ENCODE results near the gene SBF2. TPM values are rescaled to one million over a fixed set of nuclear protein-coding genes. Genes with fewer than 3 reads are reported as not detected.

Gene SBF2
- total and polyA plus RNA-seq, 4 donors = 50.3 to 74.2 (median 61.3) TPM

GRCh38 chr11:10022764-10023163 is 271.3 kb downstream of the SBF2 start:
- no peaks in the 10 kb centered on the region for H3K9me3 ChIP-seq (ENCODE audit: control insufficient read depth, insufficient read depth, low read length)
- no peaks in the 10 kb centered on the region for H3K36me3 ChIP-seq (ENCODE audit: control insufficient read depth, insufficient read depth, low read length)
- H3K27ac ChIP-seq (ENCODE audit: low read depth, low read length) = no peak overlapping the region
- no CpG with 5 or more reads among the region's 2 CpGs for WGBS (ENCODE audit: insufficient coverage)
- DNase-seq (ENCODE audit: low read depth in 4 of 6, low spot score in 6 of 6) = no peak
- H3K4me3 ChIP-seq (ENCODE audit: low read depth, low read length) = no peak overlapping the region
- no peaks in the 10 kb centered on the region for H3K27me3 ChIP-seq (ENCODE audit: control insufficient read depth, insufficient read depth, low read length)
- H3K4me1 ChIP-seq (ENCODE audit: control insufficient read depth, insufficient read depth, low read length) = no peaks in the 10 kb centered on the region

GRCh38 chr11:10021563-10021962 is 272.5 kb downstream of the SBF2 start:
- Histone ChIP-seq H3K27me3 (ENCODE audit: control insufficient read depth, insufficient read depth, low read length) (no peaks in the 10 kb centered on the region), H3K27ac (ENCODE audit: low read depth, low read length) (no peak overlapping the region), H3K9me3 (ENCODE audit: control insufficient read depth, insufficient read depth, low read length) (no peaks in the 10 kb centered on the region), H3K4me3 (ENCODE audit: low read depth, low read length) (no peak overlapping the region), H3K4me1 (ENCODE audit: control insufficient read depth, insufficient read depth, low read length) (no peaks in the 10 kb centered on the region), H3K36me3 (ENCODE audit: control insufficient read depth, insufficient read depth, low read length) (no peaks in the 10 kb centered on the region)
- no peak for DNase-seq (ENCODE audit: low read depth in 4 of 6, low spot score in 6 of 6)
- no CpG with 5 or more reads among the region's 2 CpGs for WGBS (ENCODE audit: insufficient coverage)

GRCh38 chr11:10019906-10020682 is 273.9 kb downstream of the SBF2 start:
- H3K9me3 ChIP-seq (ENCODE audit: control insufficient read depth, insufficient read depth, low read length) = no peaks in the 10 kb centered on the region
- no peaks in the 10 kb centered on the region for H3K36me3 ChIP-seq (ENCODE audit: control insufficient read depth, insufficient read depth, low read length)
- no peak overlapping the region for H3K27ac ChIP-seq (ENCODE audit: low read depth, low read length)
- peak in 5 of 6 donors; percentile 15 to 41 (median 26) for DNase-seq (ENCODE audit: low read depth in 4 of 6, low spot score in 6 of 6)
- no peak overlapping the region for H3K4me3 ChIP-seq (ENCODE audit: low read depth, low read length)
- H3K4me1 ChIP-seq (ENCODE audit: control insufficient read depth, insufficient read depth, low read length) = no peaks in the 10 kb centered on the region
- WGBS (ENCODE audit: insufficient coverage) = 84% methylated on average over 3 of the region's 7 CpGs
- H3K27me3 ChIP-seq (ENCODE audit: control insufficient read depth, insufficient read depth, low read length) = no peaks in the 10 kb centered on the region

GRCh38 chr11:10017911-10018310 is 276.1 kb downstream of the SBF2 start:
- no peak for DNase-seq (ENCODE audit: low read depth in 4 of 6, low spot score in 6 of 6)
- Histone ChIP-seq H3K4me1 (ENCODE audit: control insufficient read depth, insufficient read depth, low read length) (no peaks in the 10 kb centered on the region), H3K27ac (ENCODE audit: low read depth, low read length) (no peak overlapping the region), H3K36me3 (ENCODE audit: control insufficient read depth, insufficient read depth, low read length) (no peaks in the 10 kb centered on the region), H3K4me3 (ENCODE audit: low read depth, low read length) (no peak overlapping the region), H3K27me3 (ENCODE audit: control insufficient read depth, insufficient read depth, low read length) (no peaks in the 10 kb centered on the region), H3K9me3 (ENCODE audit: control insufficient read depth, insufficient read depth, low read length) (no peaks in the 10 kb centered on the region)
- no CpG with 5 or more reads among the region's 1 CpG for WGBS (ENCODE audit: insufficient coverage)

GRCh38 chr11:10017050-10017449 is 277.0 kb downstream of the SBF2 start:
- DNase-seq (ENCODE audit: low read depth in 4 of 6, low spot score in 6 of 6) = no peak
- WGBS (ENCODE audit: insufficient coverage) = no CpG with 5 or more reads among the region's 1 CpG

GRCh38 chr11:10012068-10012467 is 282.0 kb downstream of the SBF2 start:
- DNase-seq (ENCODE audit: low read depth in 4 of 6, low spot score in 6 of 6) = no peak
- H3K27me3 ChIP-seq (ENCODE audit: control insufficient read depth, insufficient read depth, low read length) = no peaks in the 10 kb centered on the region
- no peaks in the 10 kb centered on the region for H3K4me1 ChIP-seq (ENCODE audit: control insufficient read depth, insufficient read depth, low read length)
- WGBS (ENCODE audit: insufficient coverage) = 100% methylated on average over 2 of the region's 3 CpGs
- peaks cover 2% of the 10 kb centered on the region for H3K9me3 ChIP-seq (ENCODE audit: control insufficient read depth, insufficient read depth, low read length)
- no peaks in the 10 kb centered on the region for H3K36me3 ChIP-seq (ENCODE audit: control insufficient read depth, insufficient read depth, low read length)
- no peak overlapping the region for H3K27ac ChIP-seq (ENCODE audit: low read depth, low read length)
- H3K4me3 ChIP-seq (ENCODE audit: low read depth, low read length) = no peak overlapping the region

More at GRCh38 chr11:10017050-10017449, 277.0 kb downstream of the SBF2 start:
- H3K27ac ChIP-seq (ENCODE audit: low read depth, low read length) = no peak overlapping the region
- H3K4me1 ChIP-seq (ENCODE audit: control insufficient read depth, insufficient read depth, low read length) = no peaks in the 10 kb centered on the region
- no peaks in the 10 kb centered on the region for H3K27me3 ChIP-seq (ENCODE audit: control insufficient read depth, insufficient read depth, low read length)
- H3K36me3 ChIP-seq (ENCODE audit: control insufficient read depth, insufficient read depth, low read length) = no peaks in the 10 kb centered on the region
- peaks cover 1% of the 10 kb centered on the region for H3K9me3 ChIP-seq (ENCODE audit: control insufficient read depth, insufficient read depth, low read length)
- H3K4me3 ChIP-seq (ENCODE audit: low read depth, low read length) = no peak overlapping the region

GRCh38 chr11:10005955-10006525 is 288.0 kb downstream of the SBF2 start:
- Histone ChIP-seq H3K27ac (ENCODE audit: low read depth, low read length) (no peak overlapping the region), H3K27me3 (ENCODE audit: control insufficient read depth, insufficient read depth, low read length) (no peaks in the 10 kb centered on the region), H3K4me3 (ENCODE audit: low read depth, low read length) (no peak overlapping the region), H3K9me3 (ENCODE audit: control insufficient read depth, insufficient read depth, low read length) (no peaks in the 10 kb centered on the region), H3K4me1 (ENCODE audit: control insufficient read depth, insufficient read depth, low read length) (no peaks in the 10 kb centered on the region), H3K36me3 (ENCODE audit: control insufficient read depth, insufficient read depth, low read length) (no peaks in the 10 kb centered on the region)
- no peak for DNase-seq (ENCODE audit: low read depth in 4 of 6, low spot score in 6 of 6)
- WGBS (ENCODE audit: insufficient coverage) = 95% methylated on average over 5 of the region's 5 CpGs

- Histone ChIP-seq H3K27ac (ENCODE audit: low read depth, low read length) (no peak overlapping the region), H3K4me3 (ENCODE audit: low read depth, low read length) (no peak overlapping the region), H3K27me3 (ENCODE audit: control insufficient read depth, insufficient read depth, low read length) (no peaks in the 10 kb centered on the region), H3K9me3 (ENCODE audit: control insufficient read depth, insufficient read depth, low read length) (no peaks in the 10 kb centered on the region), H3K36me3 (ENCODE audit: control insufficient read depth, insufficient read depth, low read length) (no peaks in the 10 kb centered on the region), H3K4me1 (ENCODE audit: control insufficient read depth, insufficient read depth, low read length) (no peaks in the 10 kb centered on the region)
- 80% methylated on average over 1 of the region's 1 CpG for WGBS (ENCODE audit: insufficient coverage)
- no peak for DNase-seq (ENCODE audit: low read depth in 4 of 6, low spot score in 6 of 6)
These were observed 289.4 kb downstream of the SBF2 start for GRCh38 chr11:10004526-10005113.

GRCh38 chr11:10002221-10002620 is 291.8 kb downstream of the SBF2 start:
- no peaks in the 10 kb centered on the region for H3K9me3 ChIP-seq (ENCODE audit: control insufficient read depth, insufficient read depth, low read length)
- H3K27me3 ChIP-seq (ENCODE audit: control insufficient read depth, insufficient read depth, low read length) = no peaks in the 10 kb centered on the region
- DNase-seq (ENCODE audit: low read depth in 4 of 6, low spot score in 6 of 6) = no peak
- H3K4me3 ChIP-seq (ENCODE audit: low read depth, low read length) = no peak overlapping the region
- WGBS (ENCODE audit: insufficient coverage) = no CpG with 5 or more reads among the region's 1 CpG
- no peaks in the 10 kb centered on the region for H3K36me3 ChIP-seq (ENCODE audit: control insufficient read depth, insufficient read depth, low read length)
- no peak overlapping the region for H3K27ac ChIP-seq (ENCODE audit: low read depth, low read length)
- no peaks in the 10 kb centered on the region for H3K4me1 ChIP-seq (ENCODE audit: control insufficient read depth, insufficient read depth, low read length)

GRCh38 chr11:9992306-9992705 is 301.7 kb downstream of the SBF2 start:
- no peaks in the 10 kb centered on the region for H3K9me3 ChIP-seq (ENCODE audit: control insufficient read depth, insufficient read depth, low read length)
- WGBS (ENCODE audit: insufficient coverage) = no CpG with 5 or more reads among the region's 3 CpGs
- peaks cover 2% of the 10 kb centered on the region for H3K36me3 ChIP-seq (ENCODE audit: control insufficient read depth, insufficient read depth, low read length)
- DNase-seq (ENCODE audit: low read depth in 4 of 6, low spot score in 6 of 6) = no peak
- no peak overlapping the region for H3K4me3 ChIP-seq (ENCODE audit: low read depth, low read length)
- H3K27ac ChIP-seq (ENCODE audit: low read depth, low read length) = no peak overlapping the region
- H3K27me3 ChIP-seq (ENCODE audit: control insufficient read depth, insufficient read depth, low read length) = no peaks in the 10 kb centered on the region
- no peaks in the 10 kb centered on the region for H3K4me1 ChIP-seq (ENCODE audit: control insufficient read depth, insufficient read depth, low read length)

Measured in spinal cord (tissue), 10 donors.